HG02885 (cell line): ENCODE results near the gene SUSD3.
A peak's percentile ranks its signal among the peaks of the same experiment; 100 is the strongest.
"Not testable (repeated sequence)": the region's sequence is repeated elsewhere in the genome, so short reads cannot be mapped to it uniquely, and the experiment has no call there.

ENCODE experiments used
- ATAC-seq: cut with Tn5 transposase; IDR thresholded peaks from one replicate; pipeline ENCODE4 v1.9.1; 2021; ENCODE audit warnings: mild to moderate bottlenecking; ENCODE audit not compliant: unreplicated experiment, poor library complexity

SUSD3 gene

GRCh38 chr9:93058355-93059010, at the start of gene SUSD3:
SUSD3 (plus strand) TSS chr9:93058701; CDS start chr9:93058743, 42 bp downstream.
- peak; percentile 61 for ATAC-seq

- ATAC-seq: no peak
Measured at GRCh38 chr9:93009337-93010015, 49.0 kb upstream of the SUSD3 start.

GRCh38 chr9:93010056-93010455, 48.4 kb upstream of the SUSD3 start:
- ATAC-seq: no peak

- no peak for ATAC-seq
Measured at GRCh38 chr9:93010704-93011103, 47.8 kb upstream of the SUSD3 start.

GRCh38 chr9:93011114-93011513, 47.4 kb upstream of the SUSD3 start:
- no peak for ATAC-seq

GRCh38 chr9:93012963-93013855, 45.3 kb upstream of the SUSD3 start:
- no peak for ATAC-seq

DNA sequence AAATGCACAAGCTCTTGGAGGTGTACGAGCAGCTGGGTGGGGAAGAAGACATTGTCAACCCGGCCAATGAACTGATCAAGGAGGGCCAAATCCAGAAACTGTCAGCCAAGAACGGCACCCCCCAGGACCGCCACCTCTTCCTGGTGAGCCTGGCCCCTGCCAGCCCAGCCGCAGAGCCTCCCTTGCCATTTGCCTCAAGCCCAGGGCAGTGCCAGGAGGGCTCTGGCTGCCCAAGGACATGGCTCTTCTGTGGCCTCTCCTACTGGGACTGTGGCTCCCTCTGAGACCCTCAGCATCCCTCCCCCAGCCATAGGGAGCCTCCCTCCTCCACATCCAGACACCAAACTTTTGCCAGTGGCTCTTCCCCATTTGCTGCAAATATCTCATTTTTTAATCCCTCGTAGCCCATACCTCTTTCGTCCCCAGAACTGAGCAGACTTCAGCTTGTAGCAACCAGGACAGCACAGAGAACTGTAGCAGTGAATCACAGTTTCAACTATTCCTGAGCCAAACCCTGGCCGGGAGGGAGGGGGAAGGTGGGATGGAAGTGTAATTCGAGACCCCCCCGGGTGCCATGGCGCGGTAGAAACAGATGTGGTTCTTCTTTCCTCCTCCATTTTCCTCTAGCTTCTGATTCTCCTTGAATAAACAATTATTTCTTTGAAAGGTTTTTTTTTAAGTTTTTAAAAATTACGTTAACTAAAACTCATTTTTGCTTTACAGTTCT, 44.5 kb upstream of the SUSD3 start:
- no peak for ATAC-seq

DNA sequence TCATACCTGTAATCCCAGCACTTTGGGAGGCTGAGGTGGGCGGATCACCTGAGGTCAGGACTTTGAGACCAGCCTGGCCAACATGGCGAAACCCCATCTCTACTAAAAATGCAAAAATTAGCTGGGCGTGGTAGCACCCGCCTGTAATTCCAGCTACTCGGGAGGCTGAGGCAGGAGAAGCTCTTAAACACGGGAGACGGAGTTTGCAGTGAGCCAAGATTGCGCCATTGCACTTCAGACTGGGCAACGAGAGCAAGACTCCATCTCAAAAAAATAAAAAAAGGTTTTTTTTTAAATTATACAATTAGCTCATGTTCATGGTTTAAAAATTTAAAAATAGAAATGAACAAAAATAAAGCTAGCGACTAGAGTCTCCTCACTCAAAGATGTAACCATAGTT, 43.3 kb upstream of the SUSD3 start:
- ATAC-seq: not testable (repeated sequence)

DNA sequence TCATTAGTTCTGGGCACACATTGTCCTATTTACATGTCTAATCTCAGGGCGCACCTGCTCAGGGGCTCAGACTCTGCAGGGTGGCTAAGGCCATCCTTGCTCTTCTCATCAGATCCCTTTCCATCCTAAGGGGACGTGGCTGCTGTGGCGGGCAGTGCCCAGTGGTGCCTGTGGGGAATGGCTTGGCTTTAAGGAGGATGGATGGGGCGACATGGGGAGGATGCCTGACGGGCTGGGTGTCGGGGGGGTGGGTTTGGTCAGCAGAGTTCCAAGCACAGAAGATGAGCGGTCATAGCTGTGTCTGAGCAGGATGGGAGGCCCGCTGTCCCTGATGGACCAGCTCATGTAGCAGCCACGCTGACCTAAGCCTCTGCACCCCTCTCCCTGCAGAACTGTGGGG, 40.9 kb upstream of the SUSD3 start:
- ATAC-seq: no peak

- no peak for ATAC-seq
Measured at GRCh38 chr9:93020151-93020550, 38.4 kb upstream of the SUSD3 start.

- ATAC-seq: no peak
Measured at GRCh38 chr9:93020771-93021670, 37.5 kb upstream of the SUSD3 start.

GRCh38 chr9:93022066-93022465, 36.4 kb upstream of the SUSD3 start:
- no peak for ATAC-seq

- ATAC-seq: no peak
Measured at GRCh38 chr9:93022721-93023520, 35.6 kb upstream of the SUSD3 start.

DNA sequence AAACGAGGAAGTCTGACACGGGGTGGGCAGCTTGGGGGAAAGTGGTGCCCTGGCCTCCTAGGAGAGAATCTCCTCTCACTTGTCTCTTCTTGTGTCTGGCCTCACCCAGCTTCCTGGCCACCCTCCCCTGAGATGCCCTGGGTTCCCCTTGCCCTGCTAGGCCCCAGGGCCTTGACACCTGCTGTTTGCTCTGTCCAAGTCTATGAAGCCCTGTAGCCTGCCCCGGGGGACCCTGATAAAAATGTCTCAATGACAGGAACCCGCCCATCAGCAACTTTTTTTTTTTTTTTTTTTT, 35.0 kb upstream of the SUSD3 start:
- no peak for ATAC-seq

- no peak for ATAC-seq
Measured at GRCh38 chr9:93024646-93024910, 33.9 kb upstream of the SUSD3 start.

DNA sequence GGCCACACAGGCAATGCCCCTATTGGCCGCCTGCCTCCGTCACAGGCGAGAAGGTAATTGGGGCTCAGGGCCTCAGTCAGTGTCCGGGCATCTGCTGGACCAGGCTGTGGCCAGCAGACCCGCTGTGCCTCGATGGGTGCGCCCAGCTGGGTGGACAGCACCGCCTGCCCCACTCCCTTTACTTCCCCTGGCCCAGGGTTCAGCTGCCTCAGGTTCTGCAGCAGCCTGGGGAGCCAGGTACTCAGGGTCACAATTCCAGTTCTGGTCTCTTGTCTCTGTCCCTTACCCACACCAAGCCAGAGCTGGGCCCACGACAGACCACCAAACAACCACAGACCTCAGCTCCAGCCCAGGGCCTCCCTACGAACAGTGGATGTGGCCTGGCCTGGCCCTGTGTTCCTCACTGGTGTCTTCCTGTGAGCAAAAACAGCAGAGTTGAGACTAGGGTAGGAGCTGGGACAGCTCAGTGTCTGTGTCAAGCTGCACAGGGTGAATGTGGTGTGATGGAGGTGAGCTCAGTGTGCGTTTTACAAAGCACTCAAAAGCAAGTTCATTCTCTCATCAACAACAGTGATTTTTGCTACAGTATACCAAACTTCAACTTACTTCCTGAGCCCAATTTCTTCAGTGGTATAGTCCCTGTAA, 33.4 kb upstream of the SUSD3 start:
- ATAC-seq: no peak

- ATAC-seq: no peak
Measured at GRCh38 chr9:93025736-93026135, 32.8 kb upstream of the SUSD3 start.

DNA sequence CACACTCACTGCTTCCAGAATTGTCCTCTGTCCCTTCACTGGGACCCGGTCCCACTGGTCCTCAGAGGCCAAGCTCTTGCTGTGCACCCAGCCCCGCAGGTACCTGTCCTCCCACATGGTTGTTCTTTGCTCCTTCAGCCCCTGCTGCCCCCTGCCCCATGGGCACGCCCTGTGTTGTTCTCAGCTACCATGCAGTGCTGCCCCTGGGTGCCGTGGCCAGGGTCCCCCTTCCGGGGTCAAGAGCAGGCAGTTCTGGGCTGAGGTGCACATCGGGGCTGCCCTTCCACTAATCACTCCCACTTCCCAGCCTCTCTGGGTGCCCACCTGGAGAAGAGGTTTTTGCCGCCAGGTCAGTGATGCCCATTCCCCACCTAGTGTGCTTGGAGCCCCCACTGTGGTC, 31.9 kb upstream of the SUSD3 start:
- ATAC-seq: no peak

DNA sequence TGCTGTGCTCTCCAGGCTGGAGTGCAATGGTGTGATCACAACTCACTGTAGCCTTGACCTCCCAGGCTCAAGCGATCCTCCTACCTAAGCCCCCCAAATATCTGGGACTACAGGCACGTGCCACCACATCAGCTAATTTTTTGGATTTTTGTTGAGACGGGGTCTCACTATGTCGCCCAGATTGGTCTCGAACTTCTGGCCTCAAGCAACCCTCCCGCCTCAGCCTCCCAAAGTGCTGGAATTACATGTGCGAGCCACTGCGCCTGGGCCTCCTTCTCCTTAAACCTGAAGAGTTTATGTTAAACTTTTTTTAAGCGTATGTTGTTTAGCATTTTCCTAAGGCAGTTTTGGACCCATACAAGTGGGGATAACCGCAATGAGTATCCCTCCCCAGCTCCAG, 30.8 kb upstream of the SUSD3 start:
- no peak for ATAC-seq
